ENCODE data around the gene RANBP10.
"Not testable (repeated sequence)": the region's sequence is repeated elsewhere in the genome, so short reads cannot be mapped to it uniquely, and the experiment has no call there.

Gene RANBP10

GRCh38 chr16:67708368-67708771 lies 98.0 kb downstream of the RANBP10 start:
- no peak for DNase-seq

GRCh38 chr16:67707790-67708189 lies 98.6 kb downstream of the RANBP10 start:
- DNase-seq = no peak

- no peak for DNase-seq
Observed at GRCh38 chr16:67707210-67707609, 99.2 kb downstream of the RANBP10 start.

- DNase-seq = no peak
Observed at GRCh38 chr16:67704110-67704509, 102.2 kb downstream of the RANBP10 start.

- no peak for DNase-seq
Observed at GRCh38 chr16:67703626-67704025, 102.7 kb downstream of the RANBP10 start.

- DNase-seq = no peak
Observed at GRCh38 chr16:67702130-67702529, 104.2 kb downstream of the RANBP10 start.

GRCh38 chr16:67701420-67701819 lies 104.9 kb downstream of the RANBP10 start:
- DNase-seq = no peak

GRCh38 chr16:67699265-67699664 lies 107.1 kb downstream of the RANBP10 start:
- no peak for DNase-seq

- DNase-seq = no peak
Observed at GRCh38 chr16:67697422-67698185, 108.8 kb downstream of the RANBP10 start.

GRCh38 chr16:67694611-67695010 lies 111.7 kb downstream of the RANBP10 start:
- DNase-seq = no peak

- not testable (repeated sequence) for DNase-seq
Observed at GRCh38 chr16:67693517-67694285, 112.7 kb downstream of the RANBP10 start.

GRCh38 chr16:67685388-67686112 lies 120.8 kb downstream of the RANBP10 start:
- DNase-seq = no peak

GRCh38 chr16:67683767-67684166 lies 122.6 kb downstream of the RANBP10 start:
- DNase-seq = no peak

GRCh38 chr16:67679935-67680897 lies 126.1 kb downstream of the RANBP10 start:
- DNase-seq = no peak

GRCh38 chr16:67678354-67679023 lies 127.9 kb downstream of the RANBP10 start:
- DNase-seq = no peak

GRCh38 chr16:67677712-67678111 lies 128.6 kb downstream of the RANBP10 start:
- DNase-seq = no peak

- no peak for DNase-seq
Observed at GRCh38 chr16:67676939-67677338, 129.4 kb downstream of the RANBP10 start.

GRCh38 chr16:67676516-67676915 lies 129.8 kb downstream of the RANBP10 start:
- DNase-seq = no peak

GRCh38 chr16:67675999-67676398 lies 130.4 kb downstream of the RANBP10 start:
- DNase-seq = no peak

- no peak for DNase-seq
Observed at GRCh38 chr16:67675579-67675935, 130.8 kb downstream of the RANBP10 start.

GRCh38 chr16:67674851-67675578 lies 131.3 kb downstream of the RANBP10 start:
- DNase-seq = no peak

Measured in hippocampal formation (tissue), 2 donors.